DOHH2 (cell line): Measurements from ENCODE around the gene DESI2.
A peak's percentile ranks its signal among the peaks of the same experiment; 100 is the strongest.
"Not testable (repeated sequence)": the region's sequence is repeated elsewhere in the genome, so short reads cannot be mapped to it uniquely, and the experiment has no call there.

Experiments used
- H3F3A ChIP-seq: fragments of 200-600 bp; sonication (generic), shearing (Covaris generic); 2 replicates; pipeline ENCODE4 v1.6.0; 2016; ENCODE audit warnings: antibody characterized with exemption, mild to moderate bottlenecking; ENCODE audit not compliant: control insufficient read depth, insufficient read depth
- H3K27ac ChIP-seq: fragments of 200-600 bp; sonication (generic); 2 replicates; pipeline ENCODE4 v1.5.1; 2014; ENCODE audit warnings: low read depth, mild to moderate bottlenecking, low read length, moderate library complexity
- H3K27me3 ChIP-seq: fragments of 200-600 bp; sonication (generic); 2 replicates; pipeline ENCODE4 v1.6.1; 2014; ENCODE audit warnings: mild to moderate bottlenecking, low read length, mixed read lengths; ENCODE audit not compliant: control insufficient read depth
- H3K36me3 ChIP-seq: fragments of 200-600 bp; sonication (generic); 2 replicates; pipeline ENCODE4 v1.6.1; 2014; ENCODE audit warnings: mild to moderate bottlenecking, low read length, moderate library complexity, mixed read lengths; ENCODE audit not compliant: control insufficient read depth
- H3K4me1 ChIP-seq: fragments of 200-600 bp; sonication (generic); 2 replicates; pipeline ENCODE4 v1.6.1; 2014; ENCODE audit warnings: mild to moderate bottlenecking, low read length, mixed read lengths; ENCODE audit not compliant: control insufficient read depth
- H3K4me2 ChIP-seq: fragments of 200-600 bp; sonication (generic); 2 replicates; pipeline ENCODE4 v1.6.0; 2014; ENCODE audit warnings: mild to moderate bottlenecking, low read length, moderate library complexity
- H3K4me3 ChIP-seq: fragments of 200-600 bp; sonication (generic); 2 replicates; pipeline ENCODE4 v1.5.1; 2014; ENCODE audit warnings: mild to moderate bottlenecking, low read length, mixed read lengths
- H3K79me2 ChIP-seq: fragments of 200-600 bp; sonication (generic); 2 replicates; pipeline ENCODE4 v1.6.1; 2014; ENCODE audit warnings: mild to moderate bottlenecking, low read length, mixed read lengths; ENCODE audit not compliant: control insufficient read depth
- H3K9me2 ChIP-seq: fragments of 200-600 bp; sonication (generic); replicated peaks from 2 replicates; pipeline ENCODE4 v1.6.1; 2014; ENCODE audit warnings: mild to moderate bottlenecking, low read length, mixed read lengths; ENCODE audit not compliant: control insufficient read depth
- H3K9me3 ChIP-seq: fragments of 200-600 bp; sonication (generic); 2 replicates; pipeline ENCODE4 v1.6.1; 2014; ENCODE audit warnings: antibody characterized with exemption, low read length, mixed read lengths; ENCODE audit not compliant: control insufficient read depth, insufficient read depth
- H4K20me1 ChIP-seq: fragments of 200-600 bp; sonication (generic); 2 replicates; pipeline ENCODE4 v1.6.0; 2014; ENCODE audit warnings: low read depth, mild to moderate bottlenecking, antibody characterized with exemption, low read length, moderate library complexity; ENCODE audit not compliant: control insufficient read depth, insufficient read depth
- CTCF ChIP-seq: fragments of 200-600 bp; sonication (generic); IDR thresholded peaks from one replicate; pipeline ENCODE4 v1.5.1; 2014; ENCODE audit warnings: antibody characterized with exemption, mild to moderate bottlenecking, low read depth, low read length; ENCODE audit not compliant: poor library complexity, severe bottlenecking
- EZH2phosphoT487 ChIP-seq: fragments of 200-600 bp; sonication (generic); IDR thresholded peaks from 2 replicates; pipeline ENCODE4 v1.6.1; 2017; ENCODE audit warnings: borderline replicate concordance, mild to moderate bottlenecking, antibody characterized with exemption, low read length, moderate library complexity, mixed read lengths

DESI2 gene

GRCh38 chr1:244662599-244662998 lies 9.7 kb downstream of the DESI2 start:
- Histone ChIP-seq H3F3A (peaks cover 17% of the 10 kb centered on the region), H3K9me2 (no peaks in the 10 kb centered on the region), H3K27ac (peak overlapping the region; percentile 87), H4K20me1 (no peaks in the 10 kb centered on the region; the same call in 1 of the 2 replicates), H3K27me3 (no peaks in the 10 kb centered on the region), H3K4me2 (peak overlapping the region; percentile 56), H3K79me2 (peaks cover 91% of the 10 kb centered on the region), H3K4me3 (peak overlapping the region; percentile 48), H3K4me1 (peaks cover 75% of the 10 kb centered on the region), H3K9me3 (no peaks in the 10 kb centered on the region), H3K36me3 (peaks cover 43% of the 10 kb centered on the region)
- TF ChIP-seq CTCF, result no peak
- no peak for TF ChIP-seq EZH2phosphoT487

- H3K4me1 ChIP-seq, result peaks cover 57% of the 10 kb centered on the region
- peaks cover 26% of the 10 kb centered on the region for H3K36me3 ChIP-seq
- TF ChIP-seq EZH2phosphoT487, result no peak
- TF ChIP-seq CTCF, result no peak
- H3F3A ChIP-seq, result peaks cover 19% of the 10 kb centered on the region
- peak overlapping the region; percentile 45 for H3K4me3 ChIP-seq
- H3K79me2 ChIP-seq, result peaks cover 91% of the 10 kb centered on the region
- no peaks in the 10 kb centered on the region for H3K9me2 ChIP-seq
- no peaks in the 10 kb centered on the region for H3K27me3 ChIP-seq
- peak overlapping the region; percentile 65 for H3K4me2 ChIP-seq
- H3K9me3 ChIP-seq, result no peaks in the 10 kb centered on the region
- no peaks in the 10 kb centered on the region for H4K20me1 ChIP-seq
- H3K27ac ChIP-seq, result peak overlapping the region; percentile 87
Observed at GRCh38 chr1:244664353-244664752, 11.4 kb downstream of the DESI2 start.

DNA sequence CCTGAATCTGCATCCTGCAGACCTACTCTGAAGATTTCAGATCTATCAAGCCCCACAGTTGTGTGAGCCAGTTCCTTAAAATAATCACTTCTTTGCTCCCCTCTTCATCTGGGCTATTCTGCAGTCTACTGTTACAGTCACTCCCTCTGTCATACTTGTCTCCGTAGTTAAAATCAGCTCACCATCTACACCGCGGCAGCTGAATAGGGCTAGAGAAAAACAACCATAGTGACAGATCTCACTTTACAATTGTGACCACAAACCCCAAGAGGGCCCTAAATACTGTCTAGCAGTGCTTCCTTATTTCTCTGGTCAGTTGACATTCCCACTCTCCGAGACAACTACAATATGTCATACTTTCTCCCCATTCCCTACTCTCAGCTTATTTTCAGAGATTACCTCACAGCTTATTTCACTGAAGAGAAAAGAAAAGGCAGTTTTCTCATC lies 12.9 kb downstream of the DESI2 start:
- Histone ChIP-seq H3K4me1 (peaks cover 51% of the 10 kb centered on the region), H3K79me2 (peaks cover 88% of the 10 kb centered on the region), H3K4me2 (peak overlapping the region; percentile 65), H3K9me3 (no peaks in the 10 kb centered on the region), H3F3A (peaks cover 19% of the 10 kb centered on the region), H3K27me3 (no peaks in the 10 kb centered on the region), H3K4me3 (peak overlapping the region; percentile 45), H3K27ac (peak overlapping the region; percentile 87), H3K9me2 (no peaks in the 10 kb centered on the region), H3K36me3 (peaks cover 16% of the 10 kb centered on the region), H4K20me1 (no peaks in the 10 kb centered on the region)
- TF ChIP-seq CTCF, result no peak
- TF ChIP-seq EZH2phosphoT487, result no peak

- not testable (repeated sequence) for H3K4me2 ChIP-seq, H3K27ac ChIP-seq, H3K9me3 ChIP-seq, H4K20me1 ChIP-seq, H3K9me2 ChIP-seq, H3K27me3 ChIP-seq, H3K4me3 ChIP-seq
- Histone ChIP-seq H3F3A (peaks cover 19% of the 10 kb centered on the region), H3K79me2 (peaks cover 94% of the 10 kb centered on the region), H3K36me3 (peaks cover 16% of the 10 kb centered on the region), H3K4me1 (peaks cover 51% of the 10 kb centered on the region)
Observed at GRCh38 chr1:244666672-244667418, 13.9 kb downstream of the DESI2 start.
